IMR-90 (cell line): ENCODE data around the gene DGKD. TPM values are rescaled to one million over a fixed set of nuclear protein-coding genes. Genes with fewer than 3 reads are reported as not detected.

Experiments used
- ATAC-seq: fragments of 200-7000 bp; cut with Tn5 transposase; 2 replicates; pipeline ENCODE4 v1.9.1; 2020; ENCODE audit warnings: low read depth, mild to moderate bottlenecking, moderate library complexity
- BruUV-seq: library from RNA; stranded (reverse); fragments of 400-500 nt; replicated peaks from 2 replicates; lab custom pipeline; 2021; lab: Mats Ljungman, UMichigan
- CTCF ChIA-PET: fragments of 300-600 bp; formaldehyde crosslinking; extraction: SDS; loops from one replicate; lab custom pipeline; 2021; ENCODE audit warnings: antibody characterized with exemption; lab: Yijun Ruan, JAX
- POLR2A ChIA-PET: fragments of 300-600 bp; sonication (Branson Sonifier 250); formaldehyde crosslinking; loops from one replicate; lab custom pipeline; 2022; ENCODE audit warnings: antibody characterized with exemption; ENCODE audit not compliant: unreplicated experiment; lab: Charles Lee
- DNase-seq: peaks from one replicate; pipeline ENCODE4 v3.0.0; 2013
- H2AFZ ChIP-seq: replicated peaks from 2 replicates; pipeline ENCODE3; 2013; ENCODE audit warnings: low read length, mild to moderate bottlenecking; ENCODE audit not compliant: poor library complexity
- H2AK5ac ChIP-seq: 2 replicates; pipeline ENCODE4 v1.6.1; 2013; ENCODE audit warnings: low read depth, low read length, inconsistent platforms
- H2AK9ac ChIP-seq: replicated peaks from 2 replicates; pipeline ENCODE3; 2013; ENCODE audit warnings: mild to moderate bottlenecking, low read depth, low read length, moderate library complexity; ENCODE audit not compliant: poor library complexity
- H2BK120ac ChIP-seq: 2 replicates; pipeline ENCODE4 v1.6.1; 2013; ENCODE audit warnings: low read depth, low read length, inconsistent platforms
- H2BK15ac ChIP-seq: 3 replicates; pipeline ENCODE4 v1.6.1; 2013; ENCODE audit warnings: low read depth, low read length, inconsistent platforms
- H2BK20ac ChIP-seq: 2 replicates; pipeline ENCODE4 v1.6.1; 2013; ENCODE audit warnings: low read depth, mild to moderate bottlenecking, inconsistent platforms, low read length, moderate library complexity
- H2BK5ac ChIP-seq: 2 replicates; pipeline ENCODE4 v1.6.1; 2013; ENCODE audit warnings: mild to moderate bottlenecking, low read depth, low read length, inconsistent platforms; ENCODE audit not compliant: poor library complexity, severe bottlenecking
- H3K14ac ChIP-seq: replicated peaks from 2 replicates; pipeline ENCODE4 v1.6.1; 2013; ENCODE audit warnings: low read depth, low read length, inconsistent platforms
- H3K18ac ChIP-seq: 2 replicates; pipeline ENCODE4 v1.6.1; 2013; ENCODE audit warnings: low read depth, low read length, control low read depth
- H3K23ac ChIP-seq: 2 replicates; pipeline ENCODE4 v1.6.1; 2013; ENCODE audit warnings: low read depth, low read length, inconsistent platforms
- H3K27ac ChIP-seq: 2 replicates; pipeline ENCODE4 v1.5.1; 2013; ENCODE audit warnings: mild to moderate bottlenecking, control low read depth, low read length; ENCODE audit not compliant: insufficient read depth
- H3K27me3 ChIP-seq: 2 replicates; pipeline ENCODE4 v1.6.1; 2013; ENCODE audit warnings: low read length; ENCODE audit not compliant: control insufficient read depth, insufficient read depth
- H3K36me3 ChIP-seq: 2 replicates; pipeline ENCODE4 v1.6.1; 2013; ENCODE audit warnings: low read length, mixed read lengths; ENCODE audit not compliant: control insufficient read depth, insufficient read depth
- H3K4ac ChIP-seq: 2 replicates; pipeline ENCODE4 v1.6.1; 2013; ENCODE audit warnings: low read depth, low read length, inconsistent platforms
- H3K4me1 ChIP-seq: 2 replicates; pipeline ENCODE4 v1.6.1; 2013; ENCODE audit warnings: low read length, mixed read lengths; ENCODE audit not compliant: control insufficient read depth, insufficient read depth
- H3K4me2 ChIP-seq: 2 replicates; pipeline ENCODE4 v1.6.1; 2013; ENCODE audit warnings: low read depth, mild to moderate bottlenecking, control low read depth, low read length, moderate library complexity
- H3K4me3 ChIP-seq: 2 replicates; pipeline ENCODE4 v1.5.1; 2013; ENCODE audit warnings: low read depth, mild to moderate bottlenecking, control low read depth, low read length, moderate library complexity; ENCODE audit not compliant: insufficient read depth
- H3K56ac ChIP-seq: 2 replicates; pipeline ENCODE4 v1.6.1; 2013; ENCODE audit warnings: low read length, inconsistent platforms; ENCODE audit not compliant: insufficient read depth; ENCODE audit errors: extremely low read depth
- H3K79me1 ChIP-seq, 2 experiments: 2 replicates each; pipeline ENCODE4 v1.6.1; 2013; ENCODE audit warnings: low read length in 2 of 2, inconsistent platforms in 1 of 2, low read depth in 1 of 2
- H3K9ac ChIP-seq: 2 replicates; pipeline ENCODE4 v1.6.1; 2013; ENCODE audit warnings: low read depth, low read length, control low read depth
- H3K9me1 ChIP-seq: 2 replicates; pipeline ENCODE4 v1.6.1; 2013; ENCODE audit warnings: low read length, inconsistent platforms; ENCODE audit not compliant: insufficient read depth
- H3K9me3 ChIP-seq: 2 replicates; pipeline ENCODE4 v1.6.1; 2013; ENCODE audit warnings: low read length; ENCODE audit not compliant: control insufficient read depth, insufficient read depth
- H4K20me1 ChIP-seq: 2 replicates; pipeline ENCODE4 v1.6.1; 2013; ENCODE audit warnings: low read length, inconsistent platforms; ENCODE audit not compliant: insufficient read depth
- H4K5ac ChIP-seq: 2 replicates; pipeline ENCODE4 v1.6.1; 2013; ENCODE audit warnings: mild to moderate bottlenecking, low read depth, low read length, control low read depth
- H4K8ac ChIP-seq, 2 experiments: 2 replicates each; pipeline ENCODE4 v1.6.1; 2013; ENCODE audit warnings: low read depth in 2 of 2, low read length in 2 of 2, control low read depth in 1 of 2, inconsistent platforms in 1 of 2
- H4K91ac ChIP-seq: 2 replicates; pipeline ENCODE4 v1.6.1; 2013; ENCODE audit warnings: low read depth, low read length, inconsistent platforms; ENCODE audit not compliant: insufficient read depth
- BHLHE40 ChIP-seq: fragments of 150-350 bp; IDR thresholded peaks from 2 replicates; pipeline ENCODE4 v1.6.1; 2016; ENCODE audit warnings: mild to moderate bottlenecking, low read depth, low read length
- CEBPB ChIP-seq: IDR thresholded peaks from 2 replicates; pipeline ENCODE4 v1.6.1; 2012; ENCODE audit warnings: low read depth, low read length, improper control_type of control experiment
- CHD1 ChIP-seq: IDR thresholded peaks from 2 replicates; pipeline ENCODE4 v1.6.1; 2012; ENCODE audit warnings: low read depth, low read length, improper control_type of control experiment
- ELK1 ChIP-seq: fragments of 150-350 bp; IDR thresholded peaks from 2 replicates; pipeline ENCODE4 v1.6.1; 2016; ENCODE audit warnings: low read depth, mild to moderate bottlenecking, low read length, moderate library complexity, borderline replicate concordance
- FOS ChIP-seq: fragments of 150-350 bp; IDR thresholded peaks from 2 replicates; pipeline ENCODE4 v1.6.1; 2016; ENCODE audit warnings: low read depth, low read length
- MAFK ChIP-seq: IDR thresholded peaks from 2 replicates; pipeline ENCODE4 v1.6.1; 2012; ENCODE audit warnings: low read depth, low read length, improper control_type of control experiment
- MAZ ChIP-seq: IDR thresholded peaks from 2 replicates; pipeline ENCODE4 v1.6.1; 2012; ENCODE audit warnings: low read depth, mild to moderate bottlenecking, low read length, improper control_type of control experiment, moderate library complexity, borderline replicate concordance
- NFE2L2 ChIP-seq: fragments of 150-350 bp; IDR thresholded peaks from 2 replicates; pipeline ENCODE4 v1.6.1; 2016; ENCODE audit warnings: low read depth, mild to moderate bottlenecking, low read length
- POLR2A ChIP-seq: IDR thresholded peaks from 2 replicates; pipeline ENCODE4 v1.6.1; 2012; ENCODE audit warnings: mild to moderate bottlenecking, low read depth, low read length
- RAD21 ChIP-seq: IDR thresholded peaks from 2 replicates; pipeline ENCODE4 v1.6.1; 2012; ENCODE audit warnings: low read length, improper control_type of control experiment
- RCOR1 ChIP-seq: IDR thresholded peaks from 2 replicates; pipeline ENCODE4 v1.6.1; 2012; ENCODE audit warnings: mild to moderate bottlenecking, low read length, improper control_type of control experiment; ENCODE audit not compliant: insufficient replicate concordance
- RFX5 ChIP-seq: IDR thresholded peaks from 2 replicates; pipeline ENCODE4 v1.8.0; 2012; ENCODE audit warnings: low read depth, mild to moderate bottlenecking, low read length, moderate library complexity
- SMC3 ChIP-seq: fragments of 150-350 bp; IDR thresholded peaks from 2 replicates; pipeline ENCODE4 v1.6.1; 2016; ENCODE audit warnings: low read depth, mild to moderate bottlenecking, antibody characterized with exemption, low read length, moderate library complexity
- USF2 ChIP-seq: fragments of 150-350 bp; IDR thresholded peaks from 2 replicates; pipeline ENCODE4 v1.6.1; 2017; ENCODE audit warnings: mild to moderate bottlenecking, antibody characterized with exemption, low read length, low read depth
- WGBS, 2 experiments: methylation state at CpG; one replicate each; pipeline versions ENCODE4 v1.1.5 to v1.1.7; 2013; ENCODE audit warnings: missing lambda C conversion rate in 2 of 2; ENCODE audit not compliant: insufficient read length in 1 of 2; ENCODE audit errors: extremely low coverage in 2 of 2; 5-methylcytosine and 5-hydroxymethylcytosine counted together
- dilution Hi-C: fragments of 300-500 bp; cut with HindIII; formaldehyde crosslinking; loops from one replicate; pipeline ENCODE4 v1.14.3; 2018; ENCODE audit warnings: low sequenced_read_pairs; ENCODE audit not compliant: unreplicated experiment
- in situ Hi-C: fragments of 300-500 bp; cut with MboI; formaldehyde crosslinking; loops from 3 replicates; pipeline ENCODE4 v1.14.3; 2019; ENCODE audit warnings: low sequenced_read_pairs, inconsistent platforms, mixed read lengths
- intact Hi-C: fragments of 100-400 bp; cut with micrococcal nuclease; formaldehyde crosslinking; loops from 2 replicates; pipeline ENCODE4 v1.10.0; 2022
- polyA plus RNA-seq, 3 experiments: library from polyadenylated mRNA; depleted of rRNA; stranded (reverse); fragments of >200 nt; gene quantifications; 2 replicates each; pipeline ENCODE4 v1.2.3, GENCODE V29; 2012; ENCODE audit warnings: low replicate concordance in 1 of 3
- total RNA-seq: library from RNA; depleted of rRNA; stranded (reverse); fragments of >200 nt; gene quantifications from 2 replicates; pipeline ENCODE4 v1.2.3, GENCODE V29; 2012

Gene DGKD
- total and polyA plus RNA-seq, 2 of the 4 experiments (the other 2 are of a cell fraction): 6.5 to 10.1 TPM

- H3K36me3 ChIP-seq: peaks cover 18% of the 10 kb centered on the region
- CTCF ChIA-PET: no interaction called here
- H3K79me1 ChIP-seq: peaks cover 0 to 4% of the 10 kb centered on the region in 2 experiments; a peak in 1 of 4 replicates
- POLR2A ChIA-PET: no interaction called here
- H3K4me2 ChIP-seq: no peak overlapping the region
- no peak overlapping the region for H4K91ac ChIP-seq
- H4K20me1 ChIP-seq: no peaks in the 10 kb centered on the region; the same call in 1 of the 2 replicates
- H3K4me1 ChIP-seq: peaks cover 20% of the 10 kb centered on the region
- no peak overlapping the region for H3K18ac ChIP-seq
- no peaks in the 10 kb centered on the region for H3K27me3 ChIP-seq
- no peak overlapping the region for H2AFZ ChIP-seq
- no peak overlapping the region for H3K23ac ChIP-seq
- no peak overlapping the region for H3K56ac ChIP-seq
- dilution Hi-C loops (no loop called here), intact Hi-C loops (no loop called here), in situ Hi-C loops (no loop called here)
- WGBS, 2 experiments: no CpG with 5 or more reads among the region's 7 CpGs
- ATAC-seq (no peak), DNase-seq (no peak)
- H3K9me3 ChIP-seq: no peaks in the 10 kb centered on the region
- H3K9ac ChIP-seq: no peak overlapping the region
- no peak overlapping the region for H2BK120ac ChIP-seq
- H3K4ac ChIP-seq: no peak overlapping the region
- no peak overlapping the region for H4K8ac ChIP-seq
- no peak overlapping the region for H4K5ac ChIP-seq
- no peak overlapping the region for H3K14ac ChIP-seq
- H2AK5ac ChIP-seq: no peak overlapping the region
- TF ChIP-seq RCOR1: no peak
- TF ChIP-seq BHLHE40: no peak
- TF ChIP-seq USF2: no peak
- TF ChIP-seq CEBPB: no peak
- no peak for TF ChIP-seq POLR2A
- no peak for TF ChIP-seq ELK1
- no peak for TF ChIP-seq RFX5
- no peak for TF ChIP-seq MAFK
- no peak for TF ChIP-seq MAZ
- no peak for TF ChIP-seq FOS
- no peak for TF ChIP-seq CHD1
- no peak for TF ChIP-seq RAD21
- TF ChIP-seq NFE2L2: no peak
- no peak for TF ChIP-seq SMC3
- no peak overlapping the region for H2AK9ac ChIP-seq
- no peak overlapping the region for H2BK5ac ChIP-seq
- H2BK15ac ChIP-seq: no peak overlapping the region
- H2BK20ac ChIP-seq: no peak overlapping the region
- H3K9me1 ChIP-seq: peaks cover 15% of the 10 kb centered on the region
- no peak overlapping the region for H3K27ac ChIP-seq
- BruUV-seq: no TSS peak
- H3K4me3 ChIP-seq: no peak overlapping the region
Observed at GRCh38 chr2:233490831-233491230, 136.5 kb downstream of the DGKD start.
